UCSD-AML1 (cell line): Measurements from ENCODE around the gene ZCCHC3.

Experiments
- DNase-seq: peaks from one replicate; lab custom pipeline; 2025; ENCODE audit not compliant: unreplicated experiment; lab: John Stamatoyannopoulos, UW

The ZCCHC3 gene

GRCh38 chr20:278607-279571 lies 18.5 kb upstream of the ZCCHC3 start:
- DNase-seq, result no peak

- DNase-seq, result no peak
Observed at GRCh38 chr20:284172-284571, 13.2 kb upstream of the ZCCHC3 start.

GRCh38 chr20:286508-286907 lies 10.9 kb upstream of the ZCCHC3 start:
- no peak for DNase-seq

GRCh38 chr20:288956-289692 lies 8.2 kb upstream of the ZCCHC3 start:
- no peak for DNase-seq

- no peak for DNase-seq
Observed at GRCh38 chr20:289693-290083, 7.7 kb upstream of the ZCCHC3 start.

- DNase-seq, result peak; percentile 93
Observed at GRCh38 chr20:290084-290831, 7.1 kb upstream of the ZCCHC3 start, which contains the start of gene C20orf96. TSS of gene C20orf96 (minus strand) at chr20:290750. CDS start at chr20:290610, 140 bp downstream.

- no peak for DNase-seq
Observed at GRCh38 chr20:294602-295001, 2.8 kb upstream of the ZCCHC3 start.

- DNase-seq, result no peak
Observed at GRCh38 chr20:295804-296203, 1.6 kb upstream of the ZCCHC3 start.

- DNase-seq, result peak; percentile 68
Observed at GRCh38 chr20:297925-298775, 780 bp downstream of the ZCCHC3 start.

- DNase-seq, result no peak
Observed at GRCh38 chr20:298776-299391, 1.5 kb downstream of the ZCCHC3 start.

- DNase-seq, result no peak
Observed at GRCh38 chr20:300345-300990, 3.1 kb downstream of the ZCCHC3 start.

GRCh38 chr20:301886-302848 lies 4.8 kb downstream of the ZCCHC3 start:
- no peak for DNase-seq

- no peak for DNase-seq
Observed at GRCh38 chr20:305745-306144, 8.4 kb downstream of the ZCCHC3 start.

GRCh38 chr20:308427-309038 lies 11.2 kb downstream of the ZCCHC3 start:
- DNase-seq, result no peak

- DNase-seq, result no peak
Observed at GRCh38 chr20:309306-309840, 12.0 kb downstream of the ZCCHC3 start.

- peak; percentile 98 for DNase-seq
Observed at GRCh38 chr20:309841-310644, 12.7 kb downstream of the ZCCHC3 start.

GRCh38 chr20:310645-311044 lies 13.3 kb downstream of the ZCCHC3 start:
- DNase-seq, result no peak
